Measurements from ENCODE around the gene NKD2.

GRCh38 chr5:966345-966710 is 42.3 kb upstream of the NKD2 start:
- TF ChIP-seq CTCF (IDR thresholded peaks at IDR 0.05; ENCODE audit: insufficient read depth, low read depth, low read length) (no peak), EZH2 (IDR thresholded peaks at IDR 0.05; ENCODE audit: insufficient read depth, low read length) (no peak)

All from astrocyte (in vitro differentiated cells and primary cell).